Activated naive CD4-positive, alpha-beta T cell treated with anti-CD3 and anti-CD28 coated beads, Interleukin-2, amount 10 ng/mL, durations not matched to agents 7 days and 5 days (primary cell): Measurements from ENCODE around the gene ZNF69.
"Not testable (repeated sequence)": the region's sequence is repeated elsewhere in the genome, so short reads cannot be mapped to it uniquely, and the experiment has no call there.

Experiments
- CTCF ChIA-PET: fragments of 350-600 bp; sonication (Branson Sonifier 250); formaldehyde crosslinking; loops from one replicate; lab custom pipeline; 2021; ENCODE audit warnings: antibody characterized with exemption; lab: Charles Lee
- DNase-seq: peaks from one replicate; pipeline ENCODE4 v3.0.0-alpha.2; 2020
- H3K27ac Mint-ChIP-seq: one replicate; pipeline ENCODE4 v1.8.0; 2021; ENCODE audit warnings: mild to moderate bottlenecking, moderate library complexity, mixed read lengths
- H3K27me3 Mint-ChIP-seq: one replicate; pipeline ENCODE4 v1.8.0; 2021; ENCODE audit warnings: mild to moderate bottlenecking, mixed read lengths
- H3K36me3 Mint-ChIP-seq: one replicate; pipeline ENCODE4 v1.8.0; 2021; ENCODE audit warnings: mixed read lengths
- H3K4me1 Mint-ChIP-seq: one replicate; pipeline ENCODE4 v1.8.0; 2021; ENCODE audit warnings: mixed read lengths
- H3K4me3 Mint-ChIP-seq: one replicate; pipeline ENCODE4 v1.8.0; 2021; ENCODE audit warnings: mild to moderate bottlenecking, moderate library complexity, mixed read lengths
- H3K9me3 Mint-ChIP-seq: one replicate; pipeline ENCODE4 v1.8.0; 2021; ENCODE audit warnings: mixed read lengths

ZNF69 gene

GRCh38 chr19:11887611-11888531 is at the start of gene ZNF69:
ZNF69 (plus strand) TSS chr19:11887782; CDS start chr19:11887924, 142 bp downstream.
- Mint-ChIP-seq H3K4me3 (peak within 1 kb of the TSS; percentile 83), H3K27ac (peak within 1 kb of the TSS; percentile 89), H3K27me3 (peaks cover 11% of the 10 kb centered on the region), H3K36me3 (peaks cover 14% of the 10 kb centered on the region), H3K9me3 (peaks cover 8% of the 10 kb centered on the region), H3K4me1 (peaks cover 27% of the 10 kb centered on the region)
- DNase-seq = peak; percentile 73
- CTCF ChIA-PET = interaction anchor here (1.1 kb wide), 1 partner anchor 90 kb away, joined by 3 read pairs; the partner anchor contains the start of gene ZNF491

GRCh38 chr19:11843722-11844121 is 43.9 kb upstream of the ZNF69 start:
- peaks cover 8% of the 10 kb centered on the region for H3K36me3 Mint-ChIP-seq
- peaks cover 42% of the 10 kb centered on the region for H3K9me3 Mint-ChIP-seq
- CTCF ChIA-PET = no interaction called here
- peaks cover 3% of the 10 kb centered on the region for H3K27me3 Mint-ChIP-seq
- DNase-seq = no peak
- no peak overlapping the region for H3K4me3 Mint-ChIP-seq
- no peak overlapping the region for H3K27ac Mint-ChIP-seq
- H3K4me1 Mint-ChIP-seq = peaks cover 10% of the 10 kb centered on the region

GRCh38 chr19:11847615-11848014 is 40.0 kb upstream of the ZNF69 start:
- Mint-ChIP-seq H3K36me3 (peaks cover 26% of the 10 kb centered on the region), H3K9me3 (peaks cover 28% of the 10 kb centered on the region), H3K4me1 (peaks cover 21% of the 10 kb centered on the region)
- not testable (repeated sequence) for H3K27me3 Mint-ChIP-seq, H3K4me3 Mint-ChIP-seq, DNase-seq, H3K27ac Mint-ChIP-seq
- CTCF ChIA-PET = interaction anchor here (0.9 kb wide), 1 partner anchor 78 kb away, joined by 3 read pairs; no protein-coding TSS in a partner anchor

GRCh38 chr19:11848200-11848593 is 39.4 kb upstream of the ZNF69 start:
- DNase-seq = no peak
- Mint-ChIP-seq H3K4me1 (peaks cover 21% of the 10 kb centered on the region), H3K27me3 (peaks cover 3% of the 10 kb centered on the region), H3K36me3 (peaks cover 26% of the 10 kb centered on the region), H3K9me3 (peaks cover 27% of the 10 kb centered on the region), H3K4me3 (peak overlapping the region; percentile 82), H3K27ac (peak overlapping the region; percentile 88)
- CTCF ChIA-PET = interaction anchor here (0.9 kb wide), 1 partner anchor 79 kb away, joined by 3 read pairs; no protein-coding TSS in a partner anchor

- Mint-ChIP-seq H3K4me1 (peaks cover 21% of the 10 kb centered on the region), H3K27ac (peak within 1 kb of the TSS; percentile 88), H3K4me3 (peak within 1 kb of the TSS; percentile 82), H3K36me3 (peaks cover 29% of the 10 kb centered on the region), H3K27me3 (peaks cover 3% of the 10 kb centered on the region), H3K9me3 (peaks cover 29% of the 10 kb centered on the region)
- CTCF ChIA-PET = interaction anchor here (0.9 kb wide), 1 partner anchor 80 kb away, joined by 3 read pairs; no protein-coding TSS in a partner anchor
- DNase-seq = peak; percentile 93
These were observed 38.8 kb upstream of the ZNF69 start, which contains the start of gene ZNF439 for GRCh38 chr19:11848594-11849469. ZNF439 (plus strand) TSS chr19:11848726; CDS start chr19:11848868, 142 bp downstream.

- H3K9me3 Mint-ChIP-seq = peaks cover 33% of the 10 kb centered on the region
These were observed 37.3 kb upstream of the ZNF69 start for GRCh38 chr19:11850289-11850688.

GRCh38 chr19:11853358-11853757 is 34.2 kb upstream of the ZNF69 start:
- peaks cover 15% of the 10 kb centered on the region for H3K4me1 Mint-ChIP-seq
- H3K4me3 Mint-ChIP-seq = no peak overlapping the region
- CTCF ChIA-PET = no interaction called here
- peaks cover 46% of the 10 kb centered on the region for H3K36me3 Mint-ChIP-seq
- no peaks in the 10 kb centered on the region for H3K27me3 Mint-ChIP-seq
- H3K9me3 Mint-ChIP-seq = peaks cover 53% of the 10 kb centered on the region
- H3K27ac Mint-ChIP-seq = no peak overlapping the region
- no peak for DNase-seq

More at GRCh38 chr19:11850289-11850688, 37.3 kb upstream of the ZNF69 start:
- CTCF ChIA-PET, H3K4me3 Mint-ChIP-seq, H3K27me3 Mint-ChIP-seq, H3K27ac Mint-ChIP-seq, DNase-seq: not testable (repeated sequence)
- Mint-ChIP-seq H3K4me1 (peaks cover 21% of the 10 kb centered on the region), H3K36me3 (peaks cover 39% of the 10 kb centered on the region)

- Mint-ChIP-seq H3K4me3 (no peak overlapping the region), H3K36me3 (peaks cover 27% of the 10 kb centered on the region), H3K9me3 (peaks cover 75% of the 10 kb centered on the region), H3K27ac (no peak overlapping the region), H3K27me3 (no peaks in the 10 kb centered on the region), H3K4me1 (no peaks in the 10 kb centered on the region)
- no peak for DNase-seq
- CTCF ChIA-PET = no interaction called here
These were observed 30.9 kb upstream of the ZNF69 start for GRCh38 chr19:11856596-11857250.

GRCh38 chr19:11860721-11861120 is 26.9 kb upstream of the ZNF69 start:
- Mint-ChIP-seq H3K4me1 (no peaks in the 10 kb centered on the region), H3K27ac (no peak overlapping the region), H3K9me3 (peaks cover 83% of the 10 kb centered on the region), H3K27me3 (no peaks in the 10 kb centered on the region), H3K36me3 (peaks cover 11% of the 10 kb centered on the region), H3K4me3 (no peak overlapping the region)
- DNase-seq = no peak
- CTCF ChIA-PET = no interaction called here

- Mint-ChIP-seq H3K27me3 (no peaks in the 10 kb centered on the region), H3K9me3 (peaks cover 83% of the 10 kb centered on the region), H3K4me1 (no peaks in the 10 kb centered on the region), H3K36me3 (peaks cover 13% of the 10 kb centered on the region), H3K27ac (no peak overlapping the region), H3K4me3 (no peak overlapping the region)
- CTCF ChIA-PET = no interaction called here
- no peak for DNase-seq
These were observed 26.3 kb upstream of the ZNF69 start for GRCh38 chr19:11861301-11861700.

GRCh38 chr19:11867766-11868165 is 19.8 kb upstream of the ZNF69 start:
- H3K4me3 Mint-ChIP-seq, CTCF ChIA-PET, H3K27ac Mint-ChIP-seq, DNase-seq, H3K4me1 Mint-ChIP-seq, H3K27me3 Mint-ChIP-seq: not testable (repeated sequence)
- H3K36me3 Mint-ChIP-seq = peaks cover 35% of the 10 kb centered on the region
- H3K9me3 Mint-ChIP-seq = peaks cover 74% of the 10 kb centered on the region

GRCh38 chr19:11868188-11868587 is 19.4 kb upstream of the ZNF69 start:
- H3K9me3 Mint-ChIP-seq = peaks cover 71% of the 10 kb centered on the region
- DNase-seq = no peak
- no peak overlapping the region for H3K4me3 Mint-ChIP-seq
- no peaks in the 10 kb centered on the region for H3K27me3 Mint-ChIP-seq
- no peak overlapping the region for H3K27ac Mint-ChIP-seq
- CTCF ChIA-PET = no interaction called here
- no peaks in the 10 kb centered on the region for H3K4me1 Mint-ChIP-seq
- H3K36me3 Mint-ChIP-seq = peaks cover 34% of the 10 kb centered on the region

GRCh38 chr19:11872624-11873023 is 15.0 kb upstream of the ZNF69 start:
- no peak overlapping the region for H3K27ac Mint-ChIP-seq
- peaks cover 18% of the 10 kb centered on the region for H3K36me3 Mint-ChIP-seq
- no peaks in the 10 kb centered on the region for H3K4me1 Mint-ChIP-seq
- no peak overlapping the region for H3K4me3 Mint-ChIP-seq
- CTCF ChIA-PET = interaction anchor here (0.5 kb wide), 1 partner anchor 101 kb away, joined by 3 read pairs; no protein-coding TSS in a partner anchor
- peaks cover 45% of the 10 kb centered on the region for H3K9me3 Mint-ChIP-seq
- no peaks in the 10 kb centered on the region for H3K27me3 Mint-ChIP-seq
- DNase-seq = no peak
